PC-9 (cell line): Measurements from ENCODE around the gene TUBA3D.

ENCODE experiments used
- CTCF ChIP-seq: fragments of 200-600 bp; sonication (generic); conservative IDR thresholded peaks from 2 replicates; pipeline ENCODE4 v1.6.1; 2017; ENCODE audit warnings: mixed run types, antibody characterized with exemption, mild to moderate bottlenecking, moderate library complexity
- EZH2 ChIP-seq: fragments of 200-600 bp; sonication (generic); IDR thresholded peaks from 2 replicates; pipeline ENCODE4 v1.8.0; 2017; ENCODE audit warnings: antibody characterized with exemption, low read depth

- TF ChIP-seq CTCF (no peak), EZH2 (no peak)
Observed at GRCh38 chr2:131519466-131519865, 43.5 kb downstream of the TUBA3D start.
